ENCODE measurements around the gene AP5Z1. TPM values are rescaled to one million over a fixed set of nuclear protein-coding genes. Genes with fewer than 3 reads are reported as not detected.
"Not testable (repeated sequence)": the region's sequence is repeated elsewhere in the genome, so short reads cannot be mapped to it uniquely, and the experiment has no call there.

Gene AP5Z1
- total RNA-seq, 4 donors from 2014 or later: 36.6 to 111 (median 44.5) TPM

- DNase-seq: no peak
- Histone ChIP-seq H3K9me3 (no peaks in the 10 kb centered on the region), H3K4me3 (no peak overlapping the region), H3K4me1 (no peaks in the 10 kb centered on the region), H3K27me3 (no peaks in the 10 kb centered on the region), H3K27ac (no peak overlapping the region), H3K36me3 (no peaks in the 10 kb centered on the region)
- no peak for TF ChIP-seq POLR2AphosphoS5 (IDR thresholded peaks at IDR 0.05)
- TF ChIP-seq POLR2A (IDR thresholded peaks at IDR 0.05): no peak
- TF ChIP-seq EP300 (IDR thresholded peaks at IDR 0.05; ENCODE audit: low read depth): no peak
- no peak for TF ChIP-seq CTCF (IDR thresholded peaks at IDR 0.05)
- 66% methylated on average over 36 of the region's 39 CpGs; no CpG with 5 or more reads in 1 of the 2 donors for WGBS, 2 donors (ENCODE audit: low coverage in 1 of 2)
- in situ Hi-C loops (cut with MboI; ENCODE audit: low pct_ligation_motif_present in 1 of 4, low pct_unique_long_range_greater_than_20kb in 1 of 4, low sequenced_read_pairs in 3 of 4): loop anchor here in 1 of 4 donors (10.0 kb wide), 1 partner anchor 285 kb away; no protein-coding TSS in a partner anchor
- intact Hi-C loops (cut with DNase I; ENCODE audit: low total_unique reads): no loop called here
Observed at GRCh38 chr7:4799508-4800268, 24.3 kb downstream of the AP5Z1 start.

DNA sequence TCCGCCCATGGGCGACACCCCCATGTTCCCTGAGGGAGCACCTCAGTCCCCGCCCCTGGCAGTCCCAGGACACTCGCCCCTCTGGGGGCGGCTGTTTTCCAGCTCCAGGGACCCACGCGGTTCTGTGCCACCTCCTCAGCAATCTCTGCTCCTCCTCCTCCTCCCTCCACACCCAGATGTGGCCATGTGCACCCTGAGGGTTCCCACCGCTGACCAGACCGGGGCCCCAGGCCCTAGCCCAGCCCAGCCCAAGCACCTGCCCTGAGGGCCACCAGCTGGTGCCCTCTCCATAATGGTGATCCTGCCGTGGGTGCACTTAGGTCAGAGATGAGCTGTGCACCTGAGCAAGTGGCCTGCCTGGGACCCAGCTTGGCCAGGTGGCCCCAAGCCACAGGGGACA is 25.1 kb downstream of the AP5Z1 start:
- intact Hi-C loops (cut with DNase I; ENCODE audit: low total_unique reads): no loop called here
- Histone ChIP-seq H3K9me3 (no peaks in the 10 kb centered on the region), H3K4me1 (no peaks in the 10 kb centered on the region), H3K27ac (no peak overlapping the region), H3K27me3 (peaks cover 3% of the 10 kb centered on the region), H3K4me3 (no peak overlapping the region), H3K36me3 (no peaks in the 10 kb centered on the region)
- no peak for DNase-seq
- 64% methylated on average over 10 of the region's 10 CpGs; no CpG with 5 or more reads in 1 of the 2 donors for WGBS, 2 donors (ENCODE audit: low coverage in 1 of 2)
- in situ Hi-C loops (cut with MboI; ENCODE audit: low pct_ligation_motif_present in 1 of 4, low pct_unique_long_range_greater_than_20kb in 1 of 4, low sequenced_read_pairs in 3 of 4): no loop called here
- TF ChIP-seq POLR2A (IDR thresholded peaks at IDR 0.05): no peak
- no peak for TF ChIP-seq POLR2AphosphoS5 (IDR thresholded peaks at IDR 0.05)
- TF ChIP-seq EP300 (IDR thresholded peaks at IDR 0.05; ENCODE audit: low read depth): no peak
- no peak for TF ChIP-seq CTCF (IDR thresholded peaks at IDR 0.05)

DNA sequence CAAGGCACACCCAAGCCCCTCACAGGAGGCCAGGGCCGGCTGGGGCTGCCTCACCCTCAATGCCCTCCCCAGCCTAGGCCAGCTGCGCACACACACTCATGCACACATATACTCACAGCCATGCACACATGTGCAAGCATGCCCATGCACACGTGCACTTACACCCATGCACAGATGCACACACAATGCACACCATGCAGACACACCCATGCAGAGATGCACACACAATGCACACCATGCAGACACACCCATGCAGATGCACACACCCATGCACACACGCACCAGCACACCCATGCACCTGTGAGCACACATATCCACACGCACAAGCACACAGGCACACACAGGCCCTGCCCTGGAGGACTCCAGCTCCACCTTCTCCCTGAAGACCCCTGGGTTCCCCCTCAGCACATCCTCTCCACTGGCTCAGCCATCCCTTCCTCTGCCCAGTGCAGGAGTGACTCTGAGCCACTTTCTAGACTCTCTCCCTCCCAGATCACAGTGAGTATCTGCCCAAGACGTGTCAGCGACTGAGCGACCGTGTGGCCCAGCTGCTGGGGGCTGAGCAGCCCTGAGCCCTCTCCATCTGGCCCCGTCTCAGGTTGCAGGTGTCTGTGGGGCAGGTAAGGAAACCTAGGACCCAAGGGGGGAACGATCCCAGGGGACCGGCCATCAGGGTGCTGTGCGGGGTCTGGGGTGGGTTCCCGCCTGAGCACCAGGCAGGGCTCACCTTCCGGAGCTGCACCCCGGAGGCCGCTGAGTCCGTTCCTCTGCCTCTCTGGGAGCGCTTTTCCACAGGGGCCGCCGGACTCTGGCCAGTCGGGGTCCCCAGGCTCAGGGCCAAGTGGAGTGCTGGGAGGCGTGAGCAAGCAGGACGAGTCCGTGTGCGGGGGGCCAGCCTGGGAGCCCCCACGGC is 25.8 kb downstream of the AP5Z1 start:
- Histone ChIP-seq H3K4me1 (no peaks in the 10 kb centered on the region), H3K4me3 (no peak overlapping the region), H3K36me3 (no peaks in the 10 kb centered on the region), H3K27me3 (peaks cover 9% of the 10 kb centered on the region), H3K9me3 (no peaks in the 10 kb centered on the region), H3K27ac (no peak overlapping the region)
- TF ChIP-seq EP300 (IDR thresholded peaks at IDR 0.05; ENCODE audit: low read depth) (no peak), POLR2A (IDR thresholded peaks at IDR 0.05) (no peak), POLR2AphosphoS5 (IDR thresholded peaks at IDR 0.05) (no peak)
- in situ Hi-C loops (cut with MboI; ENCODE audit: low pct_ligation_motif_present in 1 of 4, low pct_unique_long_range_greater_than_20kb in 1 of 4, low sequenced_read_pairs in 3 of 4) (no loop called here), intact Hi-C loops (cut with DNase I; ENCODE audit: low total_unique reads) (no loop called here)
- 81% methylated on average over 23 of the region's 27 CpGs; no CpG with 5 or more reads in 1 of the 2 donors for WGBS, 2 donors (ENCODE audit: low coverage in 1 of 2)
- no peak for DNase-seq

DNA sequence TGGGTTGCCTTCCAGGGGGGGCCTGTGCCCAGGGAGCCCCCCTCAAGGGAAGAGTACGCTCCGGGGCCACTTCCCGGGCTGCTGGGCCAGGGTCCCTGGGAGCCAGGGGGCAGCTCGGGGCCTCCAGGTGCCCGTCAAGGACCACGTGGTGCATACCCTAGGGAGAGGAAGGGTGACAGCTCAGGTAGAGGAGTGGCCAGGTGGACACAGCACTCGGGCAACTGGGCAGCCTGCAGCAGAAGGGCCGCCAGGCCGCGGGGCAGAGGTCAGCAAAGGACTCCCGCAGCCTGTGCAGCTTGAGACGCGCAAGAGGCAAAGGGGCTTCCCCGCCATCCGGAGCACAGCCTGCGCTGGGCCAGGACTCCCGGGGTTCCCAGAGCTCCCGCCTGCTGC is 26.4 kb downstream of the AP5Z1 start:
- TF ChIP-seq POLR2A (IDR thresholded peaks at IDR 0.05) (no peak), CTCF (IDR thresholded peaks at IDR 0.05) (no peak), POLR2AphosphoS5 (IDR thresholded peaks at IDR 0.05) (no peak), EP300 (IDR thresholded peaks at IDR 0.05; ENCODE audit: low read depth) (no peak)
- in situ Hi-C loops (cut with MboI; ENCODE audit: low pct_ligation_motif_present in 1 of 4, low pct_unique_long_range_greater_than_20kb in 1 of 4, low sequenced_read_pairs in 3 of 4): no loop called here
- Histone ChIP-seq H3K9me3 (no peaks in the 10 kb centered on the region), H3K27me3 (peaks cover 15% of the 10 kb centered on the region), H3K4me3 (no peak overlapping the region), H3K36me3 (no peaks in the 10 kb centered on the region), H3K4me1 (no peaks in the 10 kb centered on the region), H3K27ac (no peak overlapping the region)
- DNase-seq: no peak
- intact Hi-C loops (cut with DNase I; ENCODE audit: low total_unique reads): no loop called here
- WGBS, 2 donors (ENCODE audit: low coverage in 1 of 2): 87% methylated on average over 6 of the region's 18 CpGs; no CpG with 5 or more reads in 1 of the 2 donors

- DNase-seq; H3K4me3 ChIP-seq; H3K4me1 ChIP-seq; intact Hi-C loops (cut with DNase I; ENCODE audit: low total_unique reads); in situ Hi-C loops (cut with MboI; ENCODE audit: low pct_ligation_motif_present in 1 of 4, low pct_unique_long_range_greater_than_20kb in 1 of 4, low sequenced_read_pairs in 3 of 4); H3K9me3 ChIP-seq; H3K27ac ChIP-seq; H3K36me3 ChIP-seq: not testable (repeated sequence)
- no CpG with 5 or more reads among the region's 23 CpGs for WGBS, 2 donors (ENCODE audit: low coverage in 1 of 2)
- H3K27me3 ChIP-seq: peaks cover 21% of the 10 kb centered on the region
Observed at GRCh38 chr7:4802577-4802976, 27.2 kb downstream of the AP5Z1 start.

Data from transverse colon (tissue), 4 donors.